Activated CD8-positive, alpha-beta memory T cell treated with anti-CD3 and anti-CD28 coated beads for 1 hour (primary cell): ENCODE results near the gene SH3PXD2A.
"Not testable (repeated sequence)": the region's sequence is repeated elsewhere in the genome, so short reads cannot be mapped to it uniquely, and the experiment has no call there.

Source experiments
- DNase-seq, 2 donors: peaks; one replicate each; pipeline ENCODE4 v3.0.0-alpha.2; 2020; ENCODE audit warnings: low read depth in 1 of 2; ENCODE audit errors: extremely low read depth in 1 of 2

SH3PXD2A gene

GRCh38 chr10:103852189-103852711 is 3.1 kb downstream of the SH3PXD2A start:
- DNase-seq: no peak

- DNase-seq: no peak
These were observed 4.1 kb downstream of the SH3PXD2A start for GRCh38 chr10:103851261-103851660.

DNA sequence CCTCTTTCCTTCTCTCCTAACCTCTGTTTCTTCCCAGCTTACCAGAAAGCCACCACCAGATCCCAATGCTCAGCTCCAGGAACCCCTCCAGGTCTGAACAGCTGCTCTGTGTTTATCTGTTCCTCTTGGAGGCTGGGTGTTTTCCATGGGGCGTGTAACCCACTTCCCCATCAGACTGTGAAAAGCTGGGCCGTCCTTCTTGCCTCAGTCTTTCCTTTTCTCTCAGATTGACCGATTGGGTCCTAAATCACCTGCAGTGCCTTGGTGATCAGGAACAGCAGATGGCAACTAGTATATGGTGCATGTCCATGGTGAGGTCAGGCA is 4.8 kb downstream of the SH3PXD2A start:
- no peak for DNase-seq

DNA sequence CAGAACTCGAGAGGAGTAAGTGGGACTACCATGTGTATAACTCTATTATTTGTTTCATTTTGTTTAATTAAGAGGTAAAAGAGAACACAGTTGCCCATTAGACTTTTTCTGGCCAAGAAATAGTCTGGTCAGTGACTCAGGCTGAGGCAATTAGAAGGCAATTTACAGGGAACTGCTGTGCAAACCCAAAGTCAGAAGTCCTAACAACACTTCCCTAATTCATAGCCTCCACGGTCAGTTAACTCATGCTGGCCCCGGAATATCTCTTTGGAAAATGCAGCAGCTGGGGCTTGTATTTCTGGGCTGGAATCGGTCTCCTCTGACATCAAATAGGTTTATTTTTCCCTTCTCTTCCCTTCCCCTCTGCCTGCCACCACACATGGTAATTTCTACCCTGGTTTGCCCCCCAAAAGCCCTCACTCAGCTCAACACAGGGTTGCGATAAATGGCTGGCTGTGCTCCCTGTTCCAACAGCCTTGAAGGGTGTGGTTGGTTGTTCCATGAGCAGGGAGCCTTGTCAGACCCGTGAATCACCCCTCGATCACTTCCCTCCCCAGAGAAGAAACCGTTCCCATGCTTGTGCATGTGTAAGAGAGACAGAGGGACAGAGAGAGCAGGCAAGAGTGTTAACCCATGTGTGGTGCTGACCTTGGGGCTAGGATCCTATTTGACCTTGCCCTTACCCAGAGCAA is 5.3 kb downstream of the SH3PXD2A start:
- DNase-seq: no peak

GRCh38 chr10:103849212-103849877 is 6.0 kb downstream of the SH3PXD2A start:
- DNase-seq: no peak

- DNase-seq: no peak
These were observed 7.4 kb downstream of the SH3PXD2A start for GRCh38 chr10:103847909-103848468.

GRCh38 chr10:103847346-103847745 is 8.0 kb downstream of the SH3PXD2A start:
- no peak for DNase-seq

DNA sequence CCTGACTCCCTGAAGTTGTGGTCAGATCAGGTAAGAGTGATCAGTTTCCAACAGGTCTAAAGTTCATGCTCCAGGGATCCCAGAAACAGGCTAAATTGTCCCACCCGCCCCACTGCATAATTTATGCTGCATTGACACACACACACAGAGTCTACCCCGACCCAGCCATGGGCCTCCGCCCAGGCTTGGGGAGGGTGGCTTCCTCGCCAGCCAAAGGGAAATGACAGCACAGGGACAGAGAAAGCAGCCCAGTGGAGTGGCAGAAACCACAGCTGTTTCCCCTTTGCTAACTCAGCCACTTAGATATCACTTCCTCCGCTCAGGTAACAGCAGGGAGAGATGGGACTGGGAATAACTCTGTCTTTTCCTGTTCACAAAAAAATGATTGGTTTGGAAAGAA is 9.4 kb downstream of the SH3PXD2A start:
- DNase-seq: no peak

GRCh38 chr10:103845346-103845745 is 10.0 kb downstream of the SH3PXD2A start:
- not testable (repeated sequence) for DNase-seq

- DNase-seq: no peak
These were observed 11.4 kb downstream of the SH3PXD2A start for GRCh38 chr10:103843854-103844570.

DNA sequence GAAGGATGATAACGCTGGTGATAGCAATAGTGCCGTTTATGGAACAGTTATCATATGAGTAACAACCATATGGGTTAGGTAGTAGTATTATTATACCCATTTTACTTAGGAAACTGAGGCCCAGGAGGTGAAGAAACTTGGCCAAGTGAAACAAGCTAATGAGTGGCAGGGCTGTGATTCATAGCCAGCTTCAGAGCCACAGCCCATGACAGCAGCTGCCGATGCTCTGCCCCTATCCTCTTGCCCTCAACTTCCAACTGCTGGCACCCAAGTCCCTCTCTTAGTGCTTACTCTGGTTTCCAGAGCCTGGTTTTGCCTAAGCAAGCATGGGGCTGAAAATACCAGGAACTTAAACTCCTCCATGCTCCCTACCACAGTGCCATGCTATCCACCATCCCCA is 12.3 kb downstream of the SH3PXD2A start:
- no peak for DNase-seq

DNA sequence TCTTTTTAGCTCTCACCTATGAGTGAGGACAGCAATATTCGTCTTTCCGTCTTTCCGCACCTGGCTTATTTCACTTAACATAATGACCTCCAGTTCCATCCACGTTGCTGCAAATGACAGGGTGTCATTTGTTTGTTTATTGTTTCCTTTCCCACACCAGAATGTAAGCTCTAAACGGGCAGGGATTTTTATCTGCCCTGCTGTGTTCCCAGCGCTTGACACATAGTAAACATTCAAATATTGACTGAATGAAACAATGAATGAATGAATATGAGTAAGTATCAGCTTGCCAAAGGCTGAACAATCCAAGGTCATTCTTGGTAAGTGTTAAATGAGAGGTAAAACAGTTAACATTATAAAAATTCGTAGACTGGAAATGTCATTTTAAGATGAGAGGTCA is 12.8 kb downstream of the SH3PXD2A start:
- no peak for DNase-seq

DNA sequence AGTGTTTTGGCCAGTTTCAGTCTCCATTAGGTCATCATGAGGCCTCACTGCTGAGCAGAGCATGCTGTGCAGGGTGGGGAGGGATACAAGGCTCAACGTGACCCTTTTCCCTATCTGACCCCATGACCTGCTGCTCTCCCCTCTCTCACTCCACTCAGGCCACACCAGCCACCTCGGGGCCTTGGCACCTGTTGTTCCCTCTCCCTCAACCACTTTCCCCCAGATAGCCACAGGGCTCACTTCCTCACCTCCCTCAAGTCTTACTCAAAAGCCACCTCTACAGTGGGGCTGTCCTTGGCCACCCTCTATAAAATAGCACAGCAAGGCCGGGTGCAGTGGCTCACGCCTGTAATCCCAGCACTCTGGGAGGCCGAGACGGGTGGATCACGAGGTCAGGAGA is 13.9 kb downstream of the SH3PXD2A start:
- no peak for DNase-seq

DNA sequence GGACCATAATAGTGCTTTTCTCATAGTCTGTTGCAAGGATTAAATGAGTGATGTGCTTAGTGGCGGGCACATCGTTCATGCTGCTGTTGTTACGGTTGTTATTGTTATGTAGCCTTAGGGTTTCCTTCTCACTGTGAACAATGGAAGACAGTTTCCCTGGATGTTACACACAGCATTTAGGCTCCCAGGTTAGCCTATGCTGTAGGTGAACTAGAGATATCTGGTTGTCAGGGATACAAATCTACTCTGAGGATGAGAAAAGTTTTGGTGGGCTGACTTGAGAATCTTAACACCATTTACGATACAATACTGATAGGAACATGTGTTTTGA is 14.7 kb downstream of the SH3PXD2A start:
- no peak for DNase-seq

GRCh38 chr10:103839872-103840739 is 15.3 kb downstream of the SH3PXD2A start:
- no peak for DNase-seq

DNA sequence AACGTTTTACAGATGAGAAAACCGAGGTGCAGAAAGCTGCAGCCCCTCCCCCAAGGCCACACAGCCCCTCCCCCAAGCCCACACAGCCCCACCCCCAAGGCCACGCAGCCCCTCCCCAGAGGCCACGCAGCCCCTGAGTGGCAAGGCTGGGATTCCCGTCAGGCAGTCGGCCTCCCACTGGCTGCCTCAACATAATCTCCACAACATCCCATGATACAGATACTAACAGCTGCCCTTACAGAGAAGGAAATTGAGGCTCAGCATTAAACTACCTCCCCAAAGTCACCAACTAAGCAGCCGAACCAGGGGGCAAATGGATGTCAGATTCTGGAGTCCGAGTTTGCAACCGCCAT is 15.9 kb downstream of the SH3PXD2A start:
- DNase-seq: no peak

- no peak for DNase-seq
These were observed 16.4 kb downstream of the SH3PXD2A start for GRCh38 chr10:103838862-103839518.

- no peak for DNase-seq
These were observed 17.3 kb downstream of the SH3PXD2A start for GRCh38 chr10:103838070-103838395.

DNA sequence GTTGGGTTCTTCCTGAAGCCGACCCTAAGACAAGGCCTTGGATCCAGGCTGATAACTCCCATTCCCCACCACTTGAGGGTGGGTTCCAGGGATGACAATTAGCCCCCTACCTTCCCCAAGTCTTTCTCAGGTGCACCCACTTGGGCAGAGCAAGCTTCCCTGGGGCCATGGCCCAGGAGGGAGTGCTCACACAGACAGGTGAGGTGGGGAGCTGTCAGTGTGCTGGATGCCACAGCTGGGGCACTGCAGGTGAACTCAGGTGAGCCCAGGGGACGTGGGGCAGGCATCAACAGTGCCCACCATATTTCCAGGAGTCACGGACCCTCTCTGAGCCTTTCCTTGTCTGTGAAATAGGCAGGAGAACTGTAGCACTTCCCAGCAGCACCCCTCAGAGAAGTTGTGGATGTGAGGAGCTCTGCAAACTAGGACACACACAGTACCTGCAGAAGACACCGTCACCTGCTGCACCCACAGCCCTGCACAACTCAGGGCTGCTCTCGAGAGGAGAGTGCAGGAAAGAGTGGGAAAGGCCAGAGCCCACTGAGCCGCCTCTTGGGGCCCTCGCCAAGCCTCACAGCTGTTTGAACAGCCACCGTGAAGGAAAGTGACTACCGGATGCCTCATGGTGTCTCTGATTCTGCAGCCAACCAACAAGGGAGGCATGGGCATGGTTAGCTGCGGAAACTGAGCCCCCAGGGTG is 17.9 kb downstream of the SH3PXD2A start:
- no peak for DNase-seq

DNA sequence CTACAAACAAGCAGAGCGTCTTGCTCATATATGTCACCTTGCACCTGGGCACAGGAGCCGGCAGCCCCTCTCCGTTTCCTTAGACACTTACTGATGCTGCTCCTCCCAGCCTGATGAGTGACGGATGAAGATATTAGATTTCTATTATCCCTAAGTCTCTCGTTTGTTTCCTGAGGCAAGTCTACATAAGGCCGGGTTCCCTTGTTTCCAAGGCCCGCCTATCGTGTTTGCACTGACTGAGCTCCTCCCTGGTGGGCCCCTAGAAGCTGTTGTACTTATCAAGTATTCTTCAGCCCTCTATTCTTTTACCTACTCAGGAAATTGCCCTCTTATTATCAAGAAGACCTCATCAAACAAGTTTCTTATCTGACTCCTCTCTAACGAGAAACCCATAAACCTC is 18.5 kb downstream of the SH3PXD2A start:
- no peak for DNase-seq
